Activated CD8-positive, alpha-beta T cell treated with anti-CD3 and anti-CD28 coated beads for 36 hours (primary cell): ENCODE results near the gene RUFY2. TPM values are rescaled to one million over a fixed set of nuclear protein-coding genes. Genes with fewer than 3 reads are reported as not detected.

Source experiments
- ATAC-seq: fragments of 200-7000 bp; cut with Tn5 transposase; one replicate; pipeline ENCODE4 v1.10.0; 2021; ENCODE audit warnings: mild to moderate bottlenecking, moderate library complexity
- CTCF ChIA-PET: fragments of 350-600 bp; sonication (Branson Sonifier 250); formaldehyde crosslinking; loops from one replicate; lab custom pipeline; 2021; ENCODE audit warnings: antibody characterized with exemption; lab: Charles Lee
- POLR2A ChIA-PET: fragments of 350-600 bp; sonication (Branson Sonifier 250); formaldehyde crosslinking; loops from one replicate; lab custom pipeline; 2021; ENCODE audit warnings: antibody characterized with exemption; lab: Charles Lee
- DNase-seq: peaks from one replicate; pipeline ENCODE4 v3.0.0-alpha.2; 2020
- H3K27ac Mint-ChIP-seq: one replicate; pipeline ENCODE4 v1.8.0; 2021; ENCODE audit warnings: mild to moderate bottlenecking, mixed read lengths
- H3K27me3 Mint-ChIP-seq: one replicate; pipeline ENCODE4 v1.8.0; 2021; ENCODE audit warnings: mixed read lengths
- H3K36me3 Mint-ChIP-seq: one replicate; pipeline ENCODE4 v1.8.0; 2021; ENCODE audit warnings: low read depth, mixed read lengths
- H3K4me1 Mint-ChIP-seq: one replicate; pipeline ENCODE4 v1.8.0; 2021; ENCODE audit warnings: low read depth, mixed read lengths
- H3K4me3 Mint-ChIP-seq: one replicate; pipeline ENCODE4 v1.8.0; 2021; ENCODE audit warnings: mild to moderate bottlenecking, moderate library complexity, mixed read lengths
- H3K9me3 Mint-ChIP-seq: one replicate; pipeline ENCODE4 v1.8.0; 2021; ENCODE audit warnings: mixed read lengths
- CTCF ChIP-seq: fragments of 200-600 bp; IDR thresholded peaks from one replicate; pipeline ENCODE4 v1.8.0; 2022; ENCODE audit warnings: antibody characterized with exemption, mild to moderate bottlenecking
- intact Hi-C: fragments of 100-400 bp; cut with micrococcal nuclease; formaldehyde crosslinking; loops from one replicate; pipeline ENCODE4 v1.10.0; 2022
- total RNA-seq, 2 experiments: library from RNA; stranded (reverse); gene quantifications; one replicate each; pipeline ENCODE4 v1.2.3, GENCODE V29; 2021

RUFY2 gene
- total RNA-seq, 2 experiments from 2014 or later, result 7.8 to 8.0 TPM

GRCh38 chr10:68296843-68297663 is 110.0 kb downstream of the RUFY2 start:
- ChIA-PET POLR2A (no interaction called here), CTCF (interaction anchor here (6.8 kb wide), 1 partner anchor 86 kb away, joined by 134 read pairs; no protein-coding TSS in a partner anchor)
- no peak for DNase-seq
- no peak overlapping the region for H3K27ac Mint-ChIP-seq
- no peak overlapping the region for H3K4me3 Mint-ChIP-seq
- no peaks in the 10 kb centered on the region for H3K4me1 Mint-ChIP-seq
- H3K27me3 Mint-ChIP-seq, result no peaks in the 10 kb centered on the region
- H3K9me3 Mint-ChIP-seq, result no peaks in the 10 kb centered on the region
- ATAC-seq, result no peak
- intact Hi-C loops, result no loop called here
- no peak for TF ChIP-seq CTCF
- no peaks in the 10 kb centered on the region for H3K36me3 Mint-ChIP-seq

Other genes starting within 250 kb of the RUFY2 start
- gene ATOH7, start 175.2 kb downstream of the RUFY2 start, total RNA-seq, result not detected
- 100 to 1,000 TPM; 139 to 145 TPM for gene HNRNPH3, start 75.2 kb downstream of the RUFY2 start, total RNA-seq
- gene PBLD, start 74.3 kb downstream of the RUFY2 start, total RNA-seq, result under 1 TPM; 0.77 to 0.85 TPM
- 10 to 100 TPM; 40.6 to 43.5 TPM for gene DNA2, start 64.7 kb upstream of the RUFY2 start, total RNA-seq
- 10 to 100 TPM; 11.5 to 16.9 TPM for gene SLC25A16, start 120.2 kb upstream of the RUFY2 start, total RNA-seq
- 1 to 10 TPM; 1.1 to 1.3 TPM for gene TET1, start 153.1 kb upstream of the RUFY2 start, total RNA-seq